ENCODE data around the gene GABRB1. TPM values are rescaled to one million over a fixed set of nuclear protein-coding genes. Genes with fewer than 3 reads are reported as not detected.

GABRB1 gene
- total RNA-seq, 6 experiments from 2014 or later = 0.43 TPM; not detected in 5

- no peaks in the 10 kb centered on the region for H3K9me3 ChIP-seq
- intact Hi-C loops (cut with DNase I) = no loop called here
Measured at GRCh38 chr4:47160095-47160494, 128.7 kb downstream of the GABRB1 start.

GRCh38 chr4:47167081-47168035, 136.0 kb downstream of the GABRB1 start:
- ATAC-seq (no peak), DNase-seq (no peak)
- no peaks in the 10 kb centered on the region for H3K36me3 ChIP-seq
- WGBS (ENCODE audit: insufficient coverage, low coverage, low lambda C conversion rate, missing lambda C conversion rate) = 42% methylated on average over 3 of the region's 5 CpGs
- no peaks in the 10 kb centered on the region for H3K4me1 ChIP-seq
- H3K27ac ChIP-seq = no peak overlapping the region
- no peak overlapping the region for H3K4me3 ChIP-seq
- intact Hi-C loops (cut with DNase I) = no loop called here
- no peaks in the 10 kb centered on the region for H3K9me3 ChIP-seq
- no peaks in the 10 kb centered on the region for H3K27me3 ChIP-seq
- TF ChIP-seq POLR2A (IDR thresholded peaks at IDR 0.05) (no peak), CTCF (IDR thresholded peaks at IDR 0.05) (no peak)

More at GRCh38 chr4:47160095-47160494, 128.7 kb downstream of the GABRB1 start:
- ATAC-seq = no peak
- H3K27ac ChIP-seq = no peak overlapping the region
- no peak overlapping the region for H3K4me3 ChIP-seq
- no peaks in the 10 kb centered on the region for H3K4me1 ChIP-seq
- WGBS (ENCODE audit: insufficient coverage, low coverage, low lambda C conversion rate, missing lambda C conversion rate) = 38% methylated on average over 3 of the region's 3 CpGs
- no peak for DNase-seq
- H3K36me3 ChIP-seq = no peaks in the 10 kb centered on the region
- no peaks in the 10 kb centered on the region for H3K27me3 ChIP-seq
- TF ChIP-seq CTCF (IDR thresholded peaks at IDR 0.05) (no peak), POLR2A (IDR thresholded peaks at IDR 0.05) (no peak)

- no peak for ATAC-seq
- Histone ChIP-seq H3K9me3 (no peaks in the 10 kb centered on the region), H3K27me3 (no peaks in the 10 kb centered on the region), H3K36me3 (no peaks in the 10 kb centered on the region), H3K4me3 (no peak overlapping the region), H3K27ac (no peak overlapping the region), H3K4me1 (no peaks in the 10 kb centered on the region)
- 27% methylated on average over 5 of the region's 5 CpGs for WGBS (ENCODE audit: insufficient coverage, low coverage, low lambda C conversion rate, missing lambda C conversion rate)
- TF ChIP-seq CTCF (IDR thresholded peaks at IDR 0.05) (no peak), POLR2A (IDR thresholded peaks at IDR 0.05) (no peak)
- intact Hi-C loops (cut with DNase I) = no loop called here
- DNase-seq = no peak
Measured at GRCh38 chr4:47184083-47184482, 152.7 kb downstream of the GABRB1 start.

- DNase-seq (no peak), ATAC-seq (no peak)
- Histone ChIP-seq H3K4me1 (no peaks in the 10 kb centered on the region), H3K27ac (no peak overlapping the region), H3K9me3 (no peaks in the 10 kb centered on the region), H3K4me3 (no peak overlapping the region), H3K36me3 (no peaks in the 10 kb centered on the region), H3K27me3 (no peaks in the 10 kb centered on the region)
- TF ChIP-seq CTCF (IDR thresholded peaks at IDR 0.05) (no peak), POLR2A (IDR thresholded peaks at IDR 0.05) (no peak)
- WGBS (ENCODE audit: insufficient coverage, low coverage, low lambda C conversion rate, missing lambda C conversion rate) = 76% methylated on average over 3 of the region's 3 CpGs
- intact Hi-C loops (cut with DNase I) = no loop called here
Measured at GRCh38 chr4:47185761-47186160, 154.4 kb downstream of the GABRB1 start.

Data from right lobe of liver (tissue), 6 donors.